Fibroblast of peridontal ligament (primary cell): ENCODE measurements around the gene LYPD5.
A peak's percentile ranks its signal among the peaks of the same experiment; 100 is the strongest.
"Not testable (repeated sequence)": the region's sequence is repeated elsewhere in the genome, so short reads cannot be mapped to it uniquely, and the experiment has no call there.

Experiments used
- DNase-seq: peaks from one replicate; pipeline ENCODE4 v3.0.0-alpha.2; 2010; ENCODE audit errors: extremely low read depth

The LYPD5 gene

GRCh38 chr19:43806401-43806800 lies 4.2 kb upstream of the LYPD5 start:
- DNase-seq, result not testable (repeated sequence)

- no peak for DNase-seq
These were observed 2.2 kb upstream of the LYPD5 start for GRCh38 chr19:43804432-43804831.

GRCh38 chr19:43799502-43800142 lies 2.6 kb downstream of the LYPD5 start:
- no peak for DNase-seq

- DNase-seq, result no peak
These were observed 3.5 kb downstream of the LYPD5 start for GRCh38 chr19:43798546-43799409.

- no peak for DNase-seq
These were observed 4.2 kb downstream of the LYPD5 start for GRCh38 chr19:43798026-43798545.

- no peak for DNase-seq
These were observed 4.7 kb downstream of the LYPD5 start for GRCh38 chr19:43797556-43797955.

GRCh38 chr19:43797118-43797517 lies 5.1 kb downstream of the LYPD5 start:
- DNase-seq, result no peak

- DNase-seq, result no peak
These were observed 11.7 kb downstream of the LYPD5 start for GRCh38 chr19:43790587-43790986.

GRCh38 chr19:43789029-43789428 lies 13.2 kb downstream of the LYPD5 start:
- DNase-seq, result peak; percentile 69

- no peak for DNase-seq
These were observed 15.6 kb downstream of the LYPD5 start for GRCh38 chr19:43786665-43787064.

GRCh38 chr19:43784981-43785808 lies 17.1 kb downstream of the LYPD5 start:
- peak; percentile 76 for DNase-seq

GRCh38 chr19:43784241-43784980 lies 17.8 kb downstream of the LYPD5 start:
- DNase-seq, result peak; percentile 78

- no peak for DNase-seq
These were observed 18.6 kb downstream of the LYPD5 start for GRCh38 chr19:43783636-43784035.

- DNase-seq, result no peak
These were observed 19.5 kb downstream of the LYPD5 start for GRCh38 chr19:43782689-43783231.

GRCh38 chr19:43782311-43782660 lies 20.0 kb downstream of the LYPD5 start:
- no peak for DNase-seq

GRCh38 chr19:43781630-43782310 lies 20.5 kb downstream of the LYPD5 start:
- DNase-seq, result no peak

- DNase-seq, result peak; percentile 43
These were observed 21.3 kb downstream of the LYPD5 start, which contains the start of gene KCNN4 for GRCh38 chr19:43780706-43781525. Gene KCNN4 (minus strand): TSS chr19:43780973. CDS start chr19:43780861, 112 bp downstream.

- DNase-seq, result no peak
These were observed 22.4 kb downstream of the LYPD5 start for GRCh38 chr19:43779820-43780219.

GRCh38 chr19:43779147-43779819 lies 23.0 kb downstream of the LYPD5 start:
- DNase-seq, result no peak
